Neural progenitor cell (in vitro differentiated cells): ENCODE data around the gene TBXAS1. TPM values are rescaled to one million over a fixed set of nuclear protein-coding genes. Genes with fewer than 3 reads are reported as not detected.

Experiments used
- DNase-seq: peaks from one replicate; pipeline ENCODE4 v3.0.0-alpha.2; 2016; ENCODE audit warnings: low spot score
- H2AFZ ChIP-seq: fragments of 200-600 bp; sonication (generic); replicated peaks from 2 replicates; pipeline ENCODE4 v1.6.1; 2016; ENCODE audit warnings: antibody characterized with exemption
- H3F3A ChIP-seq: fragments of 200-600 bp; sonication (generic); 2 replicates; pipeline ENCODE4 v1.6.1; 2016; ENCODE audit warnings: antibody characterized with exemption, low read depth
- H3K27ac ChIP-seq: fragments of 200-600 bp; sonication (generic); 2 replicates; pipeline ENCODE4 v1.5.1; 2016; ENCODE audit warnings: mild to moderate bottlenecking
- H3K27me3 ChIP-seq: fragments of 200-600 bp; sonication (generic); 2 replicates; pipeline ENCODE4 v1.6.1; 2016; ENCODE audit warnings: mild to moderate bottlenecking, moderate library complexity
- H3K36me3 ChIP-seq: fragments of 200-600 bp; sonication (generic); 2 replicates; pipeline ENCODE4 v1.5.1; 2016
- H3K4me1 ChIP-seq: fragments of 200-600 bp; sonication (generic); 2 replicates; pipeline ENCODE4 v1.6.1; 2016; ENCODE audit warnings: mixed run types
- H3K4me2 ChIP-seq: fragments of 200-600 bp; sonication (generic); 2 replicates; pipeline ENCODE4 v1.6.1; 2016
- H3K4me3 ChIP-seq: fragments of 200-600 bp; sonication (generic); 2 replicates; pipeline ENCODE4 v1.5.1; 2016
- H3K79me2 ChIP-seq: fragments of 200-600 bp; sonication (generic); 2 replicates; pipeline ENCODE4 v1.6.1; 2016; ENCODE audit warnings: low read depth
- H3K9ac ChIP-seq: fragments of 200-600 bp; sonication (generic); 2 replicates; pipeline ENCODE4 v1.6.1; 2016
- H3K9me3 ChIP-seq: fragments of 200-600 bp; sonication (generic); 2 replicates; pipeline ENCODE4 v1.5.1; 2016; ENCODE audit warnings: low read depth
- H4K20me1 ChIP-seq: fragments of 200-600 bp; sonication (generic); 2 replicates; pipeline ENCODE4 v1.6.1; 2016; ENCODE audit warnings: low read depth
- H3K27ac Mint-ChIP-seq: 3 replicates; pipeline ENCODE4 v1.8.0; 2021; ENCODE audit warnings: mixed read lengths
- H3K27me3 Mint-ChIP-seq: 2 replicates; pipeline ENCODE4 v1.8.0; 2022; ENCODE audit warnings: low read depth, mild to moderate bottlenecking, inconsistent platforms, moderate library complexity, mixed read lengths; ENCODE audit not compliant: insufficient read depth
- H3K36me3 Mint-ChIP-seq: 3 replicates; pipeline ENCODE4 v1.8.0; 2021; ENCODE audit warnings: mixed read lengths
- H3K4me1 Mint-ChIP-seq: 3 replicates; pipeline ENCODE4 v1.8.0; 2021; ENCODE audit warnings: mixed read lengths
- H3K4me3 Mint-ChIP-seq: 3 replicates; pipeline ENCODE4 v1.8.0; 2021; ENCODE audit warnings: mild to moderate bottlenecking, moderate library complexity, mixed read lengths
- H3K9me3 Mint-ChIP-seq: 3 replicates; pipeline ENCODE4 v1.8.0; 2020; ENCODE audit warnings: mixed read lengths
- CTCF ChIP-seq: fragments of 200-600 bp; sonication (generic); IDR thresholded peaks from 2 replicates; pipeline ENCODE4 v1.5.1; 2017; ENCODE audit warnings: antibody characterized with exemption, mild to moderate bottlenecking
- EZH2 ChIP-seq: fragments of 200-600 bp; sonication (generic); IDR thresholded peaks from 2 replicates; pipeline ENCODE4 v1.6.1; 2017; ENCODE audit warnings: antibody characterized with exemption, mild to moderate bottlenecking, moderate library complexity
- EZH2phosphoT487 ChIP-seq: fragments of 200-600 bp; sonication (generic); IDR thresholded peaks from 2 replicates; pipeline ENCODE4 v1.6.1; 2017; ENCODE audit warnings: antibody characterized with exemption
- total RNA-seq: library from RNA; depleted of rRNA; stranded (reverse); fragments of >200 nt; gene quantifications from 2 replicates; pipeline ENCODE4 v1.2.3, GENCODE V29; 2015; ENCODE audit warnings: low replicate concordance

The TBXAS1 gene
- total RNA-seq, 1 donor from 2014 or later: not detected

- H3K27ac Mint-ChIP-seq: no peak overlapping the region
- H3K4me1 Mint-ChIP-seq: no peaks in the 10 kb centered on the region
- Histone ChIP-seq H3K4me3 (no peak overlapping the region), H3K4me1 (no peaks in the 10 kb centered on the region), H4K20me1 (no peaks in the 10 kb centered on the region), H3K36me3 (no peaks in the 10 kb centered on the region), H3K79me2 (no peaks in the 10 kb centered on the region), H3K27ac (no peak overlapping the region), H3K4me2 (no peak overlapping the region), H3F3A (peaks cover 7% of the 10 kb centered on the region), H3K9me3 (no peaks in the 10 kb centered on the region), H2AFZ (no peak overlapping the region), H3K27me3 (peaks cover 28% of the 10 kb centered on the region), H3K9ac (no peak overlapping the region)
- H3K36me3 Mint-ChIP-seq: no peaks in the 10 kb centered on the region
- TF ChIP-seq EZH2phosphoT487 (no peak), EZH2 (no peak), CTCF (no peak)
- DNase-seq: no peak
- peaks cover 2% of the 10 kb centered on the region for H3K9me3 Mint-ChIP-seq
- H3K4me3 Mint-ChIP-seq: no peak overlapping the region
- peaks cover 10% of the 10 kb centered on the region for H3K27me3 Mint-ChIP-seq
Measured at GRCh38 chr7:140057143-140057535, 228.1 kb downstream of the TBXAS1 start.

- Histone ChIP-seq H3K27ac (no peak overlapping the region), H3K9me3 (no peaks in the 10 kb centered on the region), H3K4me2 (no peak overlapping the region), H3K4me3 (no peak overlapping the region), H3K9ac (no peak overlapping the region), H3F3A (peaks cover 12% of the 10 kb centered on the region), H3K36me3 (no peaks in the 10 kb centered on the region), H3K79me2 (no peaks in the 10 kb centered on the region), H3K27me3 (peaks cover 42% of the 10 kb centered on the region), H2AFZ (no peak overlapping the region), H4K20me1 (no peaks in the 10 kb centered on the region), H3K4me1 (no peaks in the 10 kb centered on the region)
- Mint-ChIP-seq H3K4me1 (no peaks in the 10 kb centered on the region), H3K27me3 (peaks cover 16% of the 10 kb centered on the region), H3K4me3 (no peak overlapping the region), H3K36me3 (no peaks in the 10 kb centered on the region), H3K27ac (no peak overlapping the region), H3K9me3 (peaks cover 2% of the 10 kb centered on the region)
- DNase-seq: no peak
- TF ChIP-seq EZH2phosphoT487 (no peak), CTCF (no peak), EZH2 (no peak)
Measured at GRCh38 chr7:140058517-140058916, 229.5 kb downstream of the TBXAS1 start.

GRCh38 chr7:140059273-140060242 is 230.5 kb downstream of the TBXAS1 start:
- no peak overlapping the region for H2AFZ ChIP-seq
- no peaks in the 10 kb centered on the region for H3K36me3 Mint-ChIP-seq
- TF ChIP-seq EZH2phosphoT487: no peak
- TF ChIP-seq CTCF: no peak
- no peak for TF ChIP-seq EZH2
- H3K9ac ChIP-seq: no peak overlapping the region
- H3K4me3 Mint-ChIP-seq: no peak overlapping the region
- no peak overlapping the region for H3K4me3 ChIP-seq
- peaks cover 14% of the 10 kb centered on the region for H3F3A ChIP-seq
- DNase-seq: no peak
- peaks cover 7% of the 10 kb centered on the region for H3K9me3 Mint-ChIP-seq
- no peaks in the 10 kb centered on the region for H3K4me1 ChIP-seq
- H3K27ac Mint-ChIP-seq: no peak overlapping the region
- no peaks in the 10 kb centered on the region for H4K20me1 ChIP-seq
- H3K4me1 Mint-ChIP-seq: no peaks in the 10 kb centered on the region
- no peaks in the 10 kb centered on the region for H3K9me3 ChIP-seq
- no peaks in the 10 kb centered on the region for H3K79me2 ChIP-seq
- no peaks in the 10 kb centered on the region for H3K36me3 ChIP-seq
- no peak overlapping the region for H3K27ac ChIP-seq
- no peak overlapping the region for H3K4me2 ChIP-seq
- H3K27me3 Mint-ChIP-seq: peaks cover 19% of the 10 kb centered on the region
- peaks cover 52% of the 10 kb centered on the region for H3K27me3 ChIP-seq
